ENCODE measurements around the gene F7. TPM values are rescaled to one million over a fixed set of nuclear protein-coding genes. Genes with fewer than 3 reads are reported as not detected.

The F7 gene
- total RNA-seq, 1 donor from 2014 or later = 0.85 TPM

GRCh38 chr13:113125506-113126264 is 20.1 kb downstream of the F7 start:
- no peak overlapping the region for H3K27ac ChIP-seq
- no peaks in the 10 kb centered on the region for H3K36me3 ChIP-seq
- intact Hi-C loops (cut with DNase I) = no loop called here
- H3K4me1 ChIP-seq = no peaks in the 10 kb centered on the region
- TF ChIP-seq CTCF (IDR thresholded peaks at IDR 0.05) = no peak
- H3K4me3 ChIP-seq = no peak overlapping the region
- H3K27me3 ChIP-seq = no peaks in the 10 kb centered on the region
- H3K9me3 ChIP-seq = no peaks in the 10 kb centered on the region
- DNase-seq (ENCODE audit: low spot score in 2 of 2) = peak in 1 of 2 donors; percentile 39

DNA sequence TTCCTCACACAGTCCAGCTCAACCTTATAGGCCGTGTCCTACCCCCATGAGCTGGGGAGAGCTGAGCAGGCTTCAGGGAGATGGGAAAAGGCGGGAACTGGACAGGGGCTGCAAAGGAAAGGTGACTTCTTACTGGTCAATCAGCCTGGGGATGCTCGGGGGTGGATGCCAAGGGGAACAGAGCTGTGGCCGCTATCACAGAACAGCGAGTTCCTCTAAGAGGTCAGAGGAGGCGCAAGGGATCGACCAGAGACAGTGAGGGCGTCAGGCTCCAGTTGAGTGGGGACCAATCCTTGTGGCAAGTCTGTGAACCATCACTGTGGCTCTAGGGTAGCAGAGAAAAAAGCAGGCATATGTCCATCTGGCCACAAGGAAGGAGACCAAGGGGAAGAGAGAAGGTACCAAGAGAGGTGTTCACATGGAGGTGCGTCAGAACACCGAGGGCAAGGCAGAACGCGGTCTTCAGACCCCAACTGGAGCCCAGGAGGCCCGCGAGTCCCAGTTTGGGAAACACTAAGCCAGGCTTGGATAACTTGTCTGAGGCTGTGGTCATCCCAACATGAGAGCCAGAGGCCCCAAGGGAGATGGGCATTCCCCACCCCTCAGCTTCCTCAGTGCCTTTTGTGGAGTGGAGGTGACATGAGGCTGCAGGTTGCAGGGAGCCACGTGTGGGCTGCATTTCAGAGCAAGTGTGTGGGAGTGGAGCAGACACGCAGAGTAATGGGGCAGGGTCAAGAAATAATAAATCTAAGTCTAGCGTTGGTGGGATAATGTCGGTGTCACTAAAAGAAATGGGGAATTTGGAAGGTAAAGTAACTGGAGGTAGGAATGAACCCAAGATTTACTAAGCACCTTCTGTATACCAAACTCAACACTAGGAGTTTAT is 20.9 kb downstream of the F7 start:
- Histone ChIP-seq H3K36me3 (no peaks in the 10 kb centered on the region), H3K27me3 (no peaks in the 10 kb centered on the region), H3K4me1 (no peaks in the 10 kb centered on the region), H3K4me3 (no peak overlapping the region), H3K9me3 (no peaks in the 10 kb centered on the region), H3K27ac (no peak overlapping the region)
- intact Hi-C loops (cut with DNase I) = no loop called here
- no peak for TF ChIP-seq CTCF (IDR thresholded peaks at IDR 0.05)
- DNase-seq (ENCODE audit: low spot score in 2 of 2) = peak in 1 of 2 donors; percentile 39

DNA sequence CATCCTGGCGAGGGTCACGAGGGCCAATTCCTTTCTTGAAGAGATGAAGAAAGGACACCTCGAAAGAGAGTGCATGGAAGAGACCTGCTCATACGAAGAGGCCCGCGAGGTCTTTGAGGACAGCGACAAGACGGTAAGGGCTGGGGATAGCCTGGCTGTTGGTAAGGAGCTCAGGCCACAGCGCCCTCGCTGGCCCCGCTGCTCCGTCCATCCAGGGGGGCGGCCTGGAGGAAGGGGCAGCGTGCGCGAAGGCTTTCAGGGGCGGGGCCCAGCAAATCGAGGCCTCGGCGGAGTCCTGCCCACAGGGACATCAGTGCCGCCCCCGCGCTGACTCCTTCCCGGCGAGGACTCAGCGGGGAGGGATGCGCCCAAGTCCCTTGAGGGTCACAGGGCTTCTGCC is 23.9 kb downstream of the F7 start:
- H3K36me3 ChIP-seq = no peaks in the 10 kb centered on the region
- intact Hi-C loops (cut with DNase I) = no loop called here
- DNase-seq (ENCODE audit: low spot score in 2 of 2) = peak in 1 of 2 donors; percentile 53

DNA sequence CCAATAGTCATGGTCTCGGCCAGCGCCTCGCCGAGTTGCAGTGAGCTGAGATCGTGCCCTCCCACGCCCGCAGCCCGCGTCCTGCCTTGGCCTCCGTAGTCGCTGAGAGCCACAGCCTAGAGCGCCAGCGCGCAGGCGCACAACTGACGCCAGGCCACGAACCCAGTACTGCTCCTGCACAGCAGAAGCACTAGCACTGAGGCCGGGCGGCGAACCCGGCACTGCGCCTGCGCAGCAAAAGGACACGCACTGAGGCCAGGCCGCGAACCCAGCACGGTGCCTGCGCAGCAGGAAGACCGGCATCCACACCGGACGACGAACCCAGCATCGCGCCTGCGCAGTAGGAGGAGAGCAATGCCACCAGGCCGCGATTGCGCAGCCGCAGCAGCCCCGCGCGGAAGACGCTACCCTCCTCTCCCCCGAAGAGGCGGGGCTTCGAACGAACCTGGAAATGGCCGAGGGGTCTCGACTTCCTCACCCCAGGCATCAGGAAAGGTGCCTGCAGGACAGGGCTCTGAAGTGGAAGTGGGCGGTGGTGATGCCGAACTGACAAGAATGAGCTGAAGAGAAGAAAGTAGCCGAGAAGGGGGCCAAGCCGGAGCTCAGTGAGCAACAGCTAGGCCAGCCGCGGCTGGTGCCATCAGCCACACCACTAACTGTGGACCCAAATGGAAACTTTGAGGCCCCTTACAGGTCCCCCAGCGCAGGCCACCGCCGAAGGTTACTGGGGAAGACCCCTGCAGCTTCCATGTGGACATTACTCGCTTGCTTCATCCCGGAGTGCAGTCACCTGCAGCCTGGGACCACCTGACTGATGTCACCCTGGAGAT is 24.5 kb downstream of the F7 start:
- intact Hi-C loops (cut with DNase I) = no loop called here
- Histone ChIP-seq H3K4me3 (peak overlapping the region; percentile 35 to 39), H3K36me3 (no peaks in the 10 kb centered on the region), H3K27me3 (no peaks in the 10 kb centered on the region), H3K27ac (no peak overlapping the region), H3K4me1 (no peaks in the 10 kb centered on the region), H3K9me3 (no peaks in the 10 kb centered on the region)
- peak in 1 of 2 donors; percentile 59 for DNase-seq (ENCODE audit: low spot score in 2 of 2)
- no peak for TF ChIP-seq CTCF (IDR thresholded peaks at IDR 0.05)

More for the DNA sequence above, 23.9 kb downstream of the F7 start:
- Histone ChIP-seq H3K27ac (no peak overlapping the region), H3K4me3 (peak overlapping the region in 1 of 2 donors; percentile 35), H3K27me3 (no peaks in the 10 kb centered on the region), H3K4me1 (no peaks in the 10 kb centered on the region), H3K9me3 (no peaks in the 10 kb centered on the region)
- TF ChIP-seq CTCF (IDR thresholded peaks at IDR 0.05) = no peak

DNA sequence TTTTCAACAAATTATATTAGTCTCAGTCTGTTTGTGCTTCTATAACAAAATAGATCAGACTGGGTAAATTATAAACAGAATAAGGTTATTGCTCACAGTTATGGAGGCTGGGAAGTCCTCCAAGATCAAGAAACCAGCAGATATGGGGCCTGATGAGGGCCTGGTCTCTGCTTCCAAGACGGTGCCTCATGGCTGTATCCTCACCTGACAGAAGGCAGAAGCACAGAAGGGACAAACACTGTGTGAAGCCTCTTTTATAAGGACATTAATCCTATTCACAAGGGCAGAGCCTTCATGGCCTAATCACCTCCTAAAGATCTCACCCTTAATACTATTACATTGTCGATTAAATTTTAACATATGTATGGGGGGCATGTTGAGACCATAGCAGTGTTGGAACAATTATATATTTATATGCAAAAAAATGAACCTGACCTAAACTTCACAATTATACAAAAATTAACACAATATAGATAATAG is 29.7 kb downstream of the F7 start:
- no peaks in the 10 kb centered on the region for H3K9me3 ChIP-seq
- intact Hi-C loops (cut with DNase I) = no loop called here
- H3K4me3 ChIP-seq = no peak overlapping the region
- H3K36me3 ChIP-seq = no peaks in the 10 kb centered on the region
- no peaks in the 10 kb centered on the region for H3K27me3 ChIP-seq
- TF ChIP-seq CTCF (IDR thresholded peaks at IDR 0.05) = no peak
- DNase-seq (ENCODE audit: low spot score in 2 of 2) = no peak
- H3K27ac ChIP-seq = no peak overlapping the region
- H3K4me1 ChIP-seq = no peaks in the 10 kb centered on the region
